DMS53 treated with DMSO at 0.1 percent for 48 hours (cell line): ENCODE measurements around the gene CACNG8.

Source experiments
- DNase-seq: peaks from one replicate; lab custom pipeline; 2025; ENCODE audit not compliant: unreplicated experiment; lab: John Stamatoyannopoulos, UW

CACNG8 gene

DNA sequence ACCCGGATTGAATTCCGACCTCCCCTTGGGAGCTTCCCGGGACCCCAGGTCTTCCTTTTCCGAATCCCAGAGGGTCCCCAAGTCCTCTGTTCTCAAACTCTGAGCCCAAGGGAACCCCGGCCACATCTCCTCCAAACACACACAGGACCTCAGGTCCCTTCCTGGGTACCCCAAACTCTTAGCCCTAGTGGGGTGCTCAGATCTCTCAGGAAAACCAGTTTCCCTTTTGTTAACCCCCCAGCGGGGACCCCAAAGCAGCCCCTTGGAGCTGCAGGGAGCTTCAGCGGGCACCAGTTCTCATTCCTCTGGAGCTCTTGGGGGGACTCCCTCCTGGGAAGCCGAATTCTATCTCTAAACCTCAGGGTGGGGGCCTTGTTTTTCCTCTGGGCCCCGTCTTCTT lies 29.5 kb downstream of the CACNG8 start:
- no peak for DNase-seq

GRCh38 chr19:53992815-53993214 lies 30.1 kb downstream of the CACNG8 start:
- DNase-seq: no peak

GRCh38 chr19:53993448-53993847 lies 30.7 kb downstream of the CACNG8 start:
- DNase-seq: no peak

- no peak for DNase-seq
Measured at GRCh38 chr19:53994811-53995210, 32.1 kb downstream of the CACNG8 start.

GRCh38 chr19:53998223-53998622 lies 35.5 kb downstream of the CACNG8 start:
- DNase-seq: no peak

GRCh38 chr19:53999694-54000093 lies 37.0 kb downstream of the CACNG8 start:
- DNase-seq: no peak

DNA sequence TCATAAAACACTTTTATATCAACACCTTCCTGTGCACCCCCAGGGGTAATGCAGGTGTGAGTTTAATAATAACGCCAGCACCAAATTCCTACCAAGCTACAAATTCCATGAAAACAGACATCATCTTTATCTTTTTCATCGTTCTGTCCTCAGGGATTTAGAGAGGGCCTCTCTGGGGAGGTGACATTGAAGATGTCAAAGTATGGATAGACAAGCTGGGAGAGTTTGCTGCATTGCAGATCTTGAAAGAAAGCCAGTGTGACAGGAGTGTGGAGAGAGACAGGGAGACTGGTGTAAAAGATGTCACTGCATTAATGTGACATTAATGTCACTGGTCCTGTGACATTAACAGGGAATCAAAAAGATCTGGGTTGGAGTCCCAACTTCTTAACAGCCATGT lies 38.8 kb downstream of the CACNG8 start:
- no peak for DNase-seq

DNA sequence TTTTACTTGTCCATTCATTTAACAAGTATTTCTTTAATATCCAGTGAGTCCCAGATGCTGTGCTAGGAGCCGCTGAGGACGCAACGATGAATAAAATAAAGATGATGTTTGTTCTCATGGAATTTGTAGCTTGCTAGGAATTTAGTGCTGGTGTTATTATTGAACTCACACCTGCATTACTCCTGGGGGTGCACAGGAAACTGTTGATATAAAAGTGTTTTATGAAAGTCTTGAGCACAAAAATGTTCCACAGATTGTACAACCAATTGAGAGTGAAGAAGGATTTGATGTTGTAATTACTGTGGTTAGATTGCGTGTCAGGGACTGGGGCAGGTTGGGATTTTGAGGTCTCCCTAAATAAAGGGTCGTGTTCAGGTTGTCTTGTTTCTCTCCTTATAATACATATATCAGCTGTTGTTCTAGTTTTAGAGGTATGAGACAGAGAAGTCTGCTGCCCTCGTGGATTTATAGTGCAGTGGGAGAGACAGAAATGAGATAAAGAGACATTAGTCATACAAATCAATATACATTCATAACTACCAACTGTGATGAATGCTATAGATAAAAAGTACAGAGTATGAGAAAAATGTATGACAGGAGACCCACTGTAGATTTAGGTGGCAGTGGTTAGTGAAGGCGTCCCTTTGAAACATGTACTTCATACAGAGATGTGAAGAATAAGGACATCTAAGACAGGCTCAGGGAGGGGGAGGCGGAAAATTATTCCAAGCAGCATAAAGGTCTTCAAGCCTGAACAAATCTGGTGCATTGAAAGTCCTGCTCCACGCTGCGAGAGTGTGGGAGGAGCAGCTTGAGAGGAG lies 40.0 kb downstream of the CACNG8 start:
- DNase-seq: no peak

DNA sequence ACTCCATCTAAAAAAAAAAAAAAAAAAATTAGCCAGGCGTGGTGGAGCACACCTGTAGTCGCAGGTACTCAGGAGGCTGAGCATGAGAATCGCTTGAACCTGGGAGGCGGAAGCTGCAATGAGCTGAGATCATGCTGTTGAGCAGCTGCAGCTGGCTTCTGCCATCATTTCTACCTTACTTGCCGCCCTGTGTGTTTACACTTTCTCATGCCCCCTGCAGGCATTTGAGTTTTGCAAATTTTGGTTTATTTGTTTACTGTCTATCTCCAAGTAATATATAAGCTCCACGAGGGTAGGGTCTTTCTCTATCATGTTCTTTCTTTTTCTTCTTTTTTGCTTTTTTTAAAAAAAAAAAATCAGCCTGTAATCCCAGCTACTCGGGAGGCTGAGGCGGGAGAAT lies 46.7 kb downstream of the CACNG8 start:
- no peak for DNase-seq

DNA sequence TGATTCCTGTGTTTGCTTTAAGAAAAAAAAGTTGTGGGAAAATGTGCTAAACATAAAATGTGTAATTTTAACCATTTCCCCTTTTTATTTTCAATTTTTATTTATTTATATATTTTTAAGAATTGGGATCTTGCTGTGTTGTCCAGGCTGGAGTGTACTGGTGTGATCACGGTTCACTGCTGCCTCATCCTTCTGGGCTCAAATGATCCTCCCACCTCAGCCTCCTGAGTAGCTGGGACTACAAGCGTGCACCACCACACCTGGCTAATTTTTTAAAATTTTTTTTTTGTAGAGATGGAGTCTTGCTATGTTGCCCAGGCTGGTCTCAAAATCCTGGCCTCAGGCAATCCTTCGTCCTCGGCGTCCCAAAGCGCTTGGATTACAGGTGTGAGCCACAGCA lies 47.7 kb downstream of the CACNG8 start:
- DNase-seq: no peak

DNA sequence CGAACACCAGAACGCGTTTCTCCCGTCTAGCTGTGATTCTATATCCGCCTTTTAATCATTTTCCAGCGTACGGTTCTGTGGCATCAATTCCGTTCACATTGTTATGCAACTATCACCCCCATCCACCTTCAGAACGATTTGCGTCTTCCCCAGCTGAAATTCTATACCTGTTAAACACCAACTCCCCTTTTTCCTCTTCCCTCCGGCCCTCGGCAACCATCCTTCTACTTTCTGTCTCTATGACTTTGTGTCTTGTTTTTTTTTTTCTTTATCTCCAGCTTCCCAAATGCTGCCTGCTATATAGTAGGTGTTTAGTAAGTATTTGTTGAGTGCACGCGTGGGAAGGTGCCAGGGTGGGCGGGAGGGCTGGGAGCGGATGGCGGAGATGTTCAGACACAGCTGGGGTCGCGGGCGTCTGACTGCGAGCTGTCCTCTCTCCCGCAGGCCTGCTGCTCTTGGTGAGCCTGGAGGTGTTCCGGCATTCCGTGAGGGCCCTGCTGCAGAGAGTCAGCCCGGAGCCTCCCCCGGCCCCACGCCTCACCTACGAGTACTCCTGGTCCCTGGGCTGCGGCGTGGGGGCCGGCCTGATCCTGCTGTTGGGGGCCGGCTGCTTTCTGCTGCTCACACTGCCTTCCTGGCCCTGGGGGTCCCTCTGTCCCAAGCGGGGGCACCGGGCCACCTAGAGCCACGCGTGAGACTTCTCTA lies 48.9 kb downstream of the CACNG8 start:
- DNase-seq: no peak

DNA sequence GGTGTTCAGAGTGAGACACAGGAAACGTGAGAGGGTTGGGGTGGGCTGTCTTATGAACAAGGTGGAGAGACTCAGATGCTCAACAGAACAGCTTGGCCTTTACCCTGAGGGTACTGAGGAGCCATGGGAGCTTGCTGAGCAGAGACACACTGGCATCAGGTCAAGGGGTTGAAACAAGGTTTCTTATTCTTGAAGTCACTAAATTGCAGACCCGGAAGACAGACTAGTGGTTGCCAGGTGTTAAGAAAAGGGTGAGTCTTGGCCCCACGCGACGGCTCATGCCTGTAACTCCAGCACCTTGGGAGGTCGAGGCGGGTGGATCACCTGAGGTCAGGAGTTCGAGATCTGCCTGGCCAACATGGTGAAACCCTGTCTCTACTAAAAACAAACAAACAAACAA lies 51.1 kb downstream of the CACNG8 start:
- no peak for DNase-seq

DNA sequence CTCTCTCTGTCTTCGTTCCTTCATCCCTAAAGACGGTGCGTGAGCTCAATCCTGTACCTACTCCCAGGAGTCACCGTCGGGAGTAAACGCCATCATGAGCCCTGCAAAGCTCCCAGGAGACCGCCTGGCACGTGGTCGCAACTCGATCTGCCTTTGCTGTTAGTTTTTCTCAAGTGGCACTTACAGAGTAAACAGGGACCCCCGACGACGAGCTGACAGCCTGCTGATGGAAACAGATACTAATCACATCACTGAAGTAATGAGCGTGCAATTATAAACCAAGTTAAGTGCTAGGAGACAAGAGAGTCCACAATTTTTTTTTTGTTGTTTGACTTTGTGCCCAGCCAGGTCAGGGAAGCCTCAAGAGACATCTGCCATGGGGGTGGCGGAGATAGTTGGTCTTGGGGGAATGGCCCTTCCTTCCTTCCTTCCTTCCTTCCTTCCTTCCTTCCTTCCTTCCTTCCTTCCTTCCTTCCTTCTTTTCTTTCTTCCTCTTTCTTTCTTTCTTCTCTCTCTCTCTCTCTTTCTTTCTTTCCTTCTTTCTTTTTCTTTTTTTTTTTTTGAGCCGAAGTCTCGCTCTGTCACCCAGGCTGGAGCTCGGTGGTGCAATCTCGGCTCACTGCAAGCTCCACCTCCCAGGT lies 52.3 kb downstream of the CACNG8 start:
- DNase-seq: no peak

DNA sequence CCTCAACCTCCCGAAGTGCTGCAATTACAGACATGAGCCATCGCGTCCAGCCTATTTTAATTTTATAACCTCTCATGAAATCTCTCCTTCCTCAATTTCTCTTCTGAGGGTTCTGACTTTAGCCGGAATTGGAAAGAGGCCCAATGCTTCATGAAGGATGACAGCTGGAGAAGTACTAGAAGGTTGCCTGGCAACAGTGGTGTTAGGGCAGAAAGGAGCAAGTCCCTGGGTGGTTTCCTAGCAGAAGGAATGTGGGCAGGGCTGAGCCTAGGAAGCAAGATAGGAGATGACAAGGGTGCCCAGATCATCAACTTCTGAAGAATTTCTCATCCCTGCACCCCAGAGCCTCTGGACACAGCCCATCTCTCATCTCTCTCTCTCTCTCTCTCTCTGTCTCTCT lies 54.5 kb downstream of the CACNG8 start:
- DNase-seq: no peak

GRCh38 chr19:54021363-54021762 lies 58.6 kb downstream of the CACNG8 start:
- DNase-seq: no peak

DNA sequence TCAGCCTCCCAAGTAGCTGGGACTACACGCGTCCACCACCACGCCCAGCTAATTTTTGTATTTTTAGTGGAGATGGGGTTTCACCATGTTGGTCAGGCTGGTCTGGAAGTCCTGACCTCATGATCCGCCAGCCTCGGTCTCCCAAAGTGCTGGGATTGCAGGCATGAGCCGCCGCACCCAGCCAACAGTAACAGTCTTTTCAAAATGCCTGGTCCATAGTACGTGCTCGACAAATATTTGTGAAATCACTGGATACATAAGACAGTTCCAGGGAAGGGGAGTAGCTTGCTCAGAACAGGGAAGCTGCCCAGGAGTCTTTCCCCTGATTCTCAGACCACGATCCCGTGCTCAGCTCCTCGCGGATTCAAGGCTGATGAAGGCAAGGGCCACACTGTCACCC lies 59.2 kb downstream of the CACNG8 start:
- DNase-seq: no peak

- no peak for DNase-seq
Measured at GRCh38 chr19:54023191-54023590, 60.5 kb downstream of the CACNG8 start.

DNA sequence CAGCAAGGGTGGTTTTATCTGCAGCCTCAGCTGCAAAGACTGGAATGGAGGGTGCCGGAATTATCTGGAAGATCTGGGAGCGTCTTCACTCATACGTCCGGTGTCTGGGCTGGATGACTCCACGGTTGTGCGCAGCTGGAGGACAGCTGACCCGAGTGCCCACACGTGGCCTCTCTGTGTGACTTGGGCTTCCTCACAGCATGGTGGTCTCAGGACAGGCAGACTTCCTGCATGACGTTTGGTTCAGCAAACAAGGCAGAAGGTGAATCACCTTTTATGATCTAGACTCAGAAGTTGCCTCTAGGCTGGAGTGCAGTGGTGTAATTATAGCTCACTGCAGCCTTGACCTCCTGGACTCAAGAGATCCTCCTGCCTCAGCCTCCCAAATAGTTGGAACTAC lies 61.9 kb downstream of the CACNG8 start:
- no peak for DNase-seq

DNA sequence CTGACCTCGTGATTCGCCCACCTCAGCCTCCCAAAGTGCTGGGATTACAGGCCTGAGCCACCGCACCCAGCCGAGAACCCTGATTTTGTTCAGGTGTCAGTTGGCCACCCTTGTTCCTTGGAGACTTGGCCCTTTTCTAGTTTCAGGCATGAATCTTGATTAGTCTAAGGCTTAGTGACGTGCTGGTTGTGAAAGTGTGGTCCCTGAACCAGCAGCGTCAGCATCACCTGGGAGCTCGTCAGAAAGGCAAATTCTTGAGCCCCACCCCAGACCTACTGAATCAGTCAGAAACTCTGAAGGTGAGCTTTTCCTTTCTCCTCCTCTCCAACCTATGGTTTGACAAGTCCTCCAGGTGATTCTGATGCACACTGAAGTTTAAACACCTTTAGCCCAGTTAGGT lies 63.9 kb downstream of the CACNG8 start:
- no peak for DNase-seq

DNA sequence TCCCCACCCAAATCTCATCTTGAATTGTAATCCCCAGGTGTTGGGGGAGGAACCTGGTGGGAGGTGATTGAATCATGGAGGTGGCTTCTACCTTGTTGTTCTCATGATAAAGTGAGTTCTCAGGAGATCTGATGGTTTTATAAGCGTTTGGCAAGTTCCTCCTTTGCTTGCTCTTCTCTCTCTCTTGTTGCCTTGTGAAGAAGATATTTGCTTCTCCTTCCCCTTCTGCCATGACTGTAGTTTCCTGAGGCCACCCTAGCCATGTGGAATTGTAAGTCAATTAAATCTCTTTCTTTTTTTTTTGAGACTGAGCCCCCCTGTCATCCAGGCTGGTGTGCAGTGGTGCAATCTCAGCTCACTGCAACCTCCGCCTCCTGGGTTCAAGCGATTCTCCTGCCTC lies 66.6 kb downstream of the CACNG8 start:
- no peak for DNase-seq

- DNase-seq: no peak
Measured at GRCh38 chr19:54029930-54030490, 67.3 kb downstream of the CACNG8 start.
